GM18505 (cell line): ENCODE results near the gene RGSL1.

Experiments
- ATAC-seq: cut with Tn5 transposase; IDR thresholded peaks from one replicate; pipeline ENCODE4 v1.9.1; 2021; ENCODE audit not compliant: unreplicated experiment
- POLR2A ChIP-seq: IDR thresholded peaks from 4 replicates; pipeline ENCODE4 v1.6.1; 2011; ENCODE audit warnings: borderline replicate concordance; ENCODE audit not compliant: insufficient read depth, insufficient read length; ENCODE audit errors: extremely low read depth

Gene RGSL1

GRCh38 chr1:182450087-182450486, at the start of gene RGSL1:
Gene RGSL1, plus strand, starts transcription at chr1:182450146. Its CDS starts 20 bp downstream, at chr1:182450166.
- no peak for TF ChIP-seq POLR2A
- ATAC-seq = no peak

GRCh38 chr1:182400567-182400966, 49.4 kb upstream of the RGSL1 start, which contains the start of gene TEDDM1:
Gene TEDDM1, minus strand, starts transcription at chr1:182400667. Its CDS starts 182 bp downstream, at chr1:182400485.
- no peak for TF ChIP-seq POLR2A
- ATAC-seq = no peak

GRCh38 chr1:182404781-182405180, 45.2 kb upstream of the RGSL1 start:
- no peak for ATAC-seq
- TF ChIP-seq POLR2A = no peak

- ATAC-seq = no peak
- no peak for TF ChIP-seq POLR2A
These were observed 44.4 kb upstream of the RGSL1 start for GRCh38 chr1:182405578-182405977.

- no peak for TF ChIP-seq POLR2A
- no peak for ATAC-seq
These were observed 43.9 kb upstream of the RGSL1 start for GRCh38 chr1:182406012-182406411.

- TF ChIP-seq POLR2A = no peak
- ATAC-seq = no peak
These were observed 42.2 kb upstream of the RGSL1 start for GRCh38 chr1:182407724-182408123.

- TF ChIP-seq POLR2A = no peak
- no peak for ATAC-seq
These were observed 41.4 kb upstream of the RGSL1 start for GRCh38 chr1:182408435-182409075.

- TF ChIP-seq POLR2A = no peak
- no peak for ATAC-seq
These were observed 39.8 kb upstream of the RGSL1 start for GRCh38 chr1:182410138-182410537.

- no peak for TF ChIP-seq POLR2A
- ATAC-seq = no peak
These were observed 39.2 kb upstream of the RGSL1 start for GRCh38 chr1:182410620-182411273.

- no peak for ATAC-seq
- TF ChIP-seq POLR2A = no peak
These were observed 36.5 kb upstream of the RGSL1 start for GRCh38 chr1:182413486-182413885.

GRCh38 chr1:182413969-182414368, 36.0 kb upstream of the RGSL1 start:
- ATAC-seq = no peak
- no peak for TF ChIP-seq POLR2A

- TF ChIP-seq POLR2A = no peak
- no peak for ATAC-seq
These were observed 34.2 kb upstream of the RGSL1 start for GRCh38 chr1:182415789-182416188.

GRCh38 chr1:182426442-182427430, 23.2 kb upstream of the RGSL1 start:
- no peak for TF ChIP-seq POLR2A
- ATAC-seq = peak; percentile 53
